ENCODE data around the gene NUCKS1. TPM values are rescaled to one million over a fixed set of nuclear protein-coding genes. Genes with fewer than 3 reads are reported as not detected.
A peak's percentile ranks its signal among the peaks of the same experiment; 100 is the strongest.

NUCKS1 gene
- total RNA-seq, 1 experiment from 2014 or later, result 379 TPM

DNA sequence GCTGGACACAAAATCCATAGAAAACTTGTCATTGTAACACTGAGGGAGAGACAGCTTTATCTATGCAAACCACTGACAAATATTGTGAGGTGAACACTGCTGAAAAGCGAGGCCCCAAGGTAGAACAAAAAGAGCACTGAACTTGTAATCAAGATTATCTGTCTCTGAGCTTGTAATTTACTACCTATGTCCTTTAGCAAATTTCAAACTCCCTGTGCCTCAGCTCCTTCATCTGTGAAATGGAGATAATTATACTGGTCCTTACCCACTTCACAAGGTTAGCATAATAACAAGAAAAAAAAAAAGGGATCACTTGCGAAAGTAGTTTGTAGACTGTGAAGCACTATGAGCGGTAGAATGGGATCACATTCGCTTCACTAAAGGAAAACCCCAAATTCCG is 4.9 kb upstream of the NUCKS1 start:
- Histone ChIP-seq H3K9me3 (replicated peaks) (no peaks in the 10 kb centered on the region), H3K4me3 (no peak overlapping the region), H3K27ac (no peak overlapping the region), H3K4me1 (0 out of 2 replicates have a peak, but pooled peaks cover 3% of the 10 kb centered on the region), H3K27me3 (no peaks in the 10 kb centered on the region), H3K36me3 (no peaks in the 10 kb centered on the region)
- DNase-seq, result no peak

DNA sequence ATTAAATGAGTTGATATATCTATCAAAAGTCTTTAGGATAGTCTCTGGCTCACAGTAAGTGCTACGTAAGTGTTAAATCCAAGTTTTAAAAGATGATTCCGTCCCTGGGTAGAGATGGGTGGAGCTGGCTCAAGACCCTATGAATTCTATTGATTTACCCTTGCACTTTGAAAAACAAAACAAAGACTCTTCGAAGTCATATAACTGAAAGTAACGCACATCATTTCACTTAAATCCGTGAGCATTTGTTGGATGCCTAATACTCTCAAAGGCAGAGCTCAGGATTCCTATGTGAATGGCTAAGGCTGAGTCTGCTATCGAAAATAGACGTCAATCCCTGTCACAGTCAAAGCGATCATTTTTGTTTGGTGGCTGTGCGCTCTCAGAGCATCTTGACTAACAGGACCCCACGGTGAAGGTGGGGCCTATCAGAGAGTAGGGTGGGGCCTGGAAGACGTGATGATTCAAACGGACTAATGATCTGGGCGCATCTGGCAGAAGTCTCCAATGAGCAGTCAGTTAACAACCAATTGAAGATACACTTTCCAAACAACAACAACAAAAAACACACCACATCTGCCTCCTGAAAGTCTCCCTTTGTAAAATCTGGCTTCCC is 1.2 kb upstream of the NUCKS1 start:
- peak overlapping the region; percentile 86; the same call in 1 of the 2 replicates for H3K27ac ChIP-seq
- H3K36me3 ChIP-seq, result peaks cover 22% of the 10 kb centered on the region
- H3K9me3 ChIP-seq (replicated peaks), result no peaks in the 10 kb centered on the region
- peak overlapping the region; percentile 69; the same call in 1 of the 2 replicates for H3K4me3 ChIP-seq
- peaks cover 14% of the 10 kb centered on the region for H3K4me1 ChIP-seq
- no peaks in the 10 kb centered on the region for H3K27me3 ChIP-seq
- DNase-seq, result peak in 1 of 2 experiments; percentile 55

- Histone ChIP-seq H3K4me1 (peaks cover 14% of the 10 kb centered on the region), H3K9me3 (replicated peaks) (no peaks in the 10 kb centered on the region), H3K27me3 (no peaks in the 10 kb centered on the region), H3K27ac (peak overlapping the region; percentile 86), H3K36me3 (peaks cover 34% of the 10 kb centered on the region), H3K4me3 (peak overlapping the region; percentile 69)
- peak; percentile 98 to 99 for DNase-seq
These were observed 496 bp downstream of the NUCKS1 start for GRCh38 chr1:205749234-205750137.

- no peaks in the 10 kb centered on the region for H3K9me3 ChIP-seq (replicated peaks)
These were observed 1.4 kb downstream of the NUCKS1 start for GRCh38 chr1:205748403-205749233.

GRCh38 chr1:205746757-205747412 is 3.1 kb downstream of the NUCKS1 start:
- no peak for DNase-seq
- H3K36me3 ChIP-seq, result peaks cover 37% of the 10 kb centered on the region

More at GRCh38 chr1:205748403-205749233, 1.4 kb downstream of the NUCKS1 start:
- peak; percentile 51 to 73 for DNase-seq
- Histone ChIP-seq H3K27ac (peak overlapping the region; percentile 86), H3K27me3 (no peaks in the 10 kb centered on the region), H3K4me3 (peak overlapping the region; percentile 69), H3K4me1 (peaks cover 14% of the 10 kb centered on the region), H3K36me3 (peaks cover 36% of the 10 kb centered on the region)

DNA sequence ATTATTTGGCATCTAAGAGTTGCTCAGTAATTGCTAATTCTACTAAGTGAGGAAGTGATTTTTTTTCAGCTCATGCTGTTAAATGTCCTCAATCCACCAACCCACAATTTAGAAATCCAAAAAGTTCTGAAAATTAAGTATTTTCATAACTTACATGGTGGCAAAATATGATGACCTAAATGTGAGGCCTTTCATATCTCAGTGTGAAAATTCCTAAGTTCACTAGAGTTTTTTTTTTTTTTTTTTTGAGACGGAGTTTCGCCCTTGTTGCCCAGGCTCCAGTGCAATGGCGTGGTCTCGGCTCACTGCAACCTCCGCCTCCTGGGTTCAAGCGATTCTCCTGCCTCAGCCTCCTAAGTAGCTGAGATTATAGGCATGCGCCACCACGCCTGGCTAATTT is 5.6 kb downstream of the NUCKS1 start:
- DNase-seq, result no peak
- peaks cover 11% of the 10 kb centered on the region for H3K4me1 ChIP-seq
- H3K4me3 ChIP-seq, result no peak overlapping the region
- no peak overlapping the region for H3K27ac ChIP-seq
- peaks cover 51% of the 10 kb centered on the region for H3K36me3 ChIP-seq
- no peaks in the 10 kb centered on the region for H3K27me3 ChIP-seq
- H3K9me3 ChIP-seq (replicated peaks), result no peaks in the 10 kb centered on the region

More at GRCh38 chr1:205746757-205747412, 3.1 kb downstream of the NUCKS1 start:
- Histone ChIP-seq H3K9me3 (replicated peaks) (no peaks in the 10 kb centered on the region), H3K27ac (no peak overlapping the region), H3K4me1 (peaks cover 14% of the 10 kb centered on the region), H3K27me3 (no peaks in the 10 kb centered on the region), H3K4me3 (peak overlapping the region; percentile 69; the same call in 1 of the 2 replicates)

DNA sequence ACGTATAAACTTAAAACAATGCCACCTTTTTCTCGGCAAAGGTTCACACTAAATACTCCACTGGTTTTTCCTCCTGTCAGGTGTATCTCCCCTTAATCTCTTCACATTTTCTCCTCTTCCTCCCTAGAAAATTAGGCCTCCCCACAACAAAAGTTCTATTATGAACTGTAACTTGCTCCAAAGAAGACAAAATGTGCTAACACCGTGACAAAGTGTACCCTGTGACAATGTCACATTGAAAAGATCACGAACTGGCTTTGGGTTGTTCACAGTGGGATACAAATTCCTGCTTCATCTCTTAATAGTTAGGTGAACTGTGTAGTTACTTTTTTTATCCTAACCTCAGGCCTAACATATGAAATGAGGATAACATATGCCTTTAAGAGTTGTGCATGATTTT is 6.0 kb downstream of the NUCKS1 start:
- H3K27ac ChIP-seq, result no peak overlapping the region
- DNase-seq, result no peak
- H3K4me1 ChIP-seq, result peaks cover 11% of the 10 kb centered on the region
- no peak overlapping the region for H3K4me3 ChIP-seq
- H3K9me3 ChIP-seq (replicated peaks), result no peaks in the 10 kb centered on the region
- no peaks in the 10 kb centered on the region for H3K27me3 ChIP-seq
- peaks cover 56% of the 10 kb centered on the region for H3K36me3 ChIP-seq

DNA sequence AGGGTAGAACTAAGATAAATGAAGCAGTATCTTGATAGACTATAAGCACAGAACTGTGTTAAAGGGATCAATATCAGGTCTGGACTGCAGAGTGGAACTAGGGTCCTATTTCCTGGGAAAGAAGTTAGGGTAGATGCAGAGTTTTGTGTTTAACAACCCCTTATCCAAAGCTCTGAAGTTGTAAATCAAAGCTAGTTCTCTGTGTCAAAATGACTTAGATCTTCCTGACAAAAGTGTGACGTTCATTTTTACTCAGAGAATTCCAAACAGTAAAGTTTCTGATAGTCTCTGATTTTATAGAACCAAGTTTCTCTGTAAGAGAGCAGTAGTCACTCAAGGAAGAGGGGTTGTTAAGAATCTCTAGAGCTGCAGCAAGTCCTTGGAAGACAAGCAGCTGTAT is 8.3 kb downstream of the NUCKS1 start:
- DNase-seq, result no peak
- no peak overlapping the region for H3K27ac ChIP-seq
- H3K4me1 ChIP-seq, result peaks cover 1% of the 10 kb centered on the region
- H3K9me3 ChIP-seq (replicated peaks), result no peaks in the 10 kb centered on the region
- H3K27me3 ChIP-seq, result no peaks in the 10 kb centered on the region
- peaks cover 48% of the 10 kb centered on the region for H3K36me3 ChIP-seq
- H3K4me3 ChIP-seq, result no peak overlapping the region

GRCh38 chr1:205739348-205740160 is 10.4 kb downstream of the NUCKS1 start:
- H3K4me3 ChIP-seq, result no peak overlapping the region
- DNase-seq, result no peak
- H3K27ac ChIP-seq, result no peak overlapping the region
- no peaks in the 10 kb centered on the region for H3K4me1 ChIP-seq
- no peaks in the 10 kb centered on the region for H3K27me3 ChIP-seq
- peaks cover 50% of the 10 kb centered on the region for H3K36me3 ChIP-seq
- no peaks in the 10 kb centered on the region for H3K9me3 ChIP-seq (replicated peaks)

DNA sequence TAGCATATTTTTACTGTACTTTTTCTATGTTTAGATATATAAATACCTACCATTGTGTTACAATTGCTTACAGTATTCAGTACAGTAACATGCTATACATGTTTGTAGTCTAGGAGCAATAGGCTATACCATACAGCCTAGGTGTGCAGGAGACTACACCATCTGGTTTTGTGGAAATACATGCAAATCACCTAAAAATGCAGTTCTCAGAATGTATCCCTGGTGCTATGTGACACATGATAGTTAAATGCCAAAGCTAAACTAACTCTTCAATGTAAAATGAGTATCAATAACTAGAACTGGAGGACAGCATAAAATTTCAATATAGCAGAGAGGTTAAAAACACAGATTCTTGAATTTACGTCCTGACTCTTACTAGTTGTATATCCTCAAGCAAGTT is 14.8 kb downstream of the NUCKS1 start:
- no peak for DNase-seq
- Histone ChIP-seq H3K27me3 (no peaks in the 10 kb centered on the region), H3K27ac (no peak overlapping the region), H3K4me1 (no peaks in the 10 kb centered on the region; the same call in 1 of the 2 replicates), H3K9me3 (replicated peaks) (no peaks in the 10 kb centered on the region), H3K4me3 (no peak overlapping the region), H3K36me3 (peaks cover 53% of the 10 kb centered on the region)

- H3K27me3 ChIP-seq, result no peaks in the 10 kb centered on the region
- no peaks in the 10 kb centered on the region; the same call in 1 of the 2 replicates for H3K4me1 ChIP-seq
- H3K9me3 ChIP-seq (replicated peaks), result no peaks in the 10 kb centered on the region
- H3K27ac ChIP-seq, result no peak overlapping the region
- H3K4me3 ChIP-seq, result no peak overlapping the region
- H3K36me3 ChIP-seq, result peaks cover 51% of the 10 kb centered on the region
- DNase-seq, result no peak
These were observed 16.4 kb downstream of the NUCKS1 start for GRCh38 chr1:205733438-205734175.

GRCh38 chr1:205729945-205730610 is 19.9 kb downstream of the NUCKS1 start:
- peaks cover 60% of the 10 kb centered on the region for H3K36me3 ChIP-seq
- no peak for DNase-seq
- no peak overlapping the region for H3K4me3 ChIP-seq
- H3K27me3 ChIP-seq, result no peaks in the 10 kb centered on the region
- no peak overlapping the region for H3K27ac ChIP-seq
- H3K9me3 ChIP-seq (replicated peaks), result no peaks in the 10 kb centered on the region
- no peaks in the 10 kb centered on the region; the same call in 1 of the 2 replicates for H3K4me1 ChIP-seq

Measured in SJCRH30 (cell line).